ENCODE data around the gene RAP1GDS1.

DNA sequence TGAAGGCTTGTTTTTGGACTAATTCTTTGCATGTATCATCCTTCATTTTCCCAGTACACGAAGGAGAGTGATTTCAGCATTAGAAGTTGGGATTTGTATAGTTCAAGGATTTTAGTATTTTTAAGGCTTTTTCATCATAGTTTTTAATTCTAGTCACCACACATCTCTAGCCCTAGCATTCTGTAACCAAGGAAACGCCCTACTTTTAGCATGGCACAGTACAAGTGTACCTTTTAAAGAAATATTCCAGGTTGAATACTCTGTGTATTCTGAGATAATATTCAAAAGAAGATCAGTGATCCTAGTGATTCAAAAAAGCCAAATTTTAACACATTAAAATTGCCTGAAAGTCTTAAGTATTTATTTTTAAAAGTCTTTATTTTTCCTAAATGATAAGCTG is 150.5 kb downstream of the RAP1GDS1 start:
- TF ChIP-seq CTCF (conservative IDR thresholded peaks at IDR 0.05) (no peak), ZFX (IDR thresholded peaks at IDR 0.05) (no peak)
